Urinary bladder (tissue), 4 donors: Measurements from ENCODE around the gene OCLN. TPM values are rescaled to one million over a fixed set of nuclear protein-coding genes. Genes with fewer than 3 reads are reported as not detected.
"Not testable (repeated sequence)": the region's sequence is repeated elsewhere in the genome, so short reads cannot be mapped to it uniquely, and the experiment has no call there.

Source experiments
- DNase-seq: peaks from one replicate; pipeline ENCODE4 v3.0.0-alpha.2; 2015; ENCODE audit errors: extremely low spot score
- H3K27ac ChIP-seq: one replicate; pipeline ENCODE4 v1.5.1; 2013; ENCODE audit warnings: low read depth, mild to moderate bottlenecking, moderate library complexity
- H3K36me3 ChIP-seq: one replicate; pipeline ENCODE4 v1.6.1; 2013; ENCODE audit warnings: mild to moderate bottlenecking, moderate library complexity; ENCODE audit not compliant: insufficient read depth
- H3K4me1 ChIP-seq: one replicate; pipeline ENCODE4 v1.6.1; 2013; ENCODE audit warnings: mild to moderate bottlenecking, moderate library complexity; ENCODE audit not compliant: insufficient read depth
- H3K4me3 ChIP-seq: one replicate; pipeline ENCODE4 v1.5.1; 2013; ENCODE audit warnings: low read depth, low read length
- WGBS: extraction: QIAGEN DNeasy Blood & Tissue Kit; methylation state at CpG from one replicate; pipeline ENCODE4 v1.1.7; 2013; 5-methylcytosine and 5-hydroxymethylcytosine counted together
- polyA plus RNA-seq: library from polyadenylated mRNA; stranded (reverse); fragments of 200-250 nt; gene quantifications from one replicate; pipeline ENCODE4 v1.2.3, GENCODE V29; 2013
- total RNA-seq: library from RNA; depleted of rRNA; stranded (reverse); fragments of >200 nt; gene quantifications from one replicate; pipeline ENCODE4 v1.2.3, GENCODE V29; 2014
- donor health status: healthy with polysubstance abuse.
- donor health status: healthy.

Gene OCLN
- total RNA-seq, result 18.2 TPM
- 3.0 TPM for polyA plus RNA-seq

GRCh38 chr5:69492391-69492922, at the start of gene OCLN:
TSS of gene OCLN (plus strand) at chr5:69492790. CDS start at chr5:69504245, 11,455 bp downstream.
- WGBS, result under 1% methylated on average over 56 of the region's 56 CpGs
- peak within 1 kb of the TSS; percentile 52 for H3K27ac ChIP-seq
- DNase-seq, result no peak
- H3K36me3 ChIP-seq, result no peaks in the 10 kb centered on the region
- peak within 1 kb of the TSS; percentile 45 for H3K4me3 ChIP-seq
- H3K4me1 ChIP-seq, result no peaks in the 10 kb centered on the region

- Histone ChIP-seq H3K4me1 (no peaks in the 10 kb centered on the region), H3K36me3 (no peaks in the 10 kb centered on the region), H3K4me3 (no peak overlapping the region), H3K27ac (no peak overlapping the region)
- DNase-seq, result no peak
- 88% methylated on average over 7 of the region's 7 CpGs for WGBS
These were observed 48.3 kb upstream of the OCLN start for GRCh38 chr5:69444127-69444754.

- H3K27ac ChIP-seq, result no peak overlapping the region
- DNase-seq, result no peak
- no peak overlapping the region for H3K4me3 ChIP-seq
- WGBS, result 87% methylated on average over 8 of the region's 8 CpGs
- no peaks in the 10 kb centered on the region for H3K4me1 ChIP-seq
- H3K36me3 ChIP-seq, result peaks cover 2% of the 10 kb centered on the region
These were observed 43.1 kb upstream of the OCLN start for GRCh38 chr5:69449511-69449910.

- 95% methylated on average over 1 of the region's 1 CpG for WGBS
- peaks cover 2% of the 10 kb centered on the region for H3K36me3 ChIP-seq
- H3K4me3 ChIP-seq, result no peak overlapping the region
- H3K4me1 ChIP-seq, result no peaks in the 10 kb centered on the region
- DNase-seq, result no peak
- H3K27ac ChIP-seq, result no peak overlapping the region
These were observed 42.5 kb upstream of the OCLN start for GRCh38 chr5:69450116-69450515.

GRCh38 chr5:69450527-69450926, 42.1 kb upstream of the OCLN start:
- not testable (repeated sequence) for H3K4me3 ChIP-seq, H3K36me3 ChIP-seq, H3K27ac ChIP-seq, H3K4me1 ChIP-seq, DNase-seq
- WGBS, result 94% methylated on average over 8 of the region's 8 CpGs

GRCh38 chr5:69451941-69452647, 40.5 kb upstream of the OCLN start:
- 43% methylated on average over 4 of the region's 4 CpGs for WGBS
- no peak overlapping the region for H3K27ac ChIP-seq
- DNase-seq, result no peak

GRCh38 chr5:69453487-69453886, 39.1 kb upstream of the OCLN start:
- H3K36me3 ChIP-seq, DNase-seq, H3K4me3 ChIP-seq, H3K27ac ChIP-seq, H3K4me1 ChIP-seq: not testable (repeated sequence)
- 91% methylated on average over 3 of the region's 3 CpGs for WGBS

More at GRCh38 chr5:69451941-69452647, 40.5 kb upstream of the OCLN start:
- H3K36me3 ChIP-seq, result peaks cover 2% of the 10 kb centered on the region
- no peak overlapping the region for H3K4me3 ChIP-seq
- H3K4me1 ChIP-seq, result no peaks in the 10 kb centered on the region

- Histone ChIP-seq H3K36me3 (peaks cover 2% of the 10 kb centered on the region), H3K4me3 (no peak overlapping the region), H3K27ac (no peak overlapping the region), H3K4me1 (no peaks in the 10 kb centered on the region)
- DNase-seq, result no peak
- WGBS, result 61% methylated on average over 8 of the region's 8 CpGs
These were observed 37.9 kb upstream of the OCLN start for GRCh38 chr5:69454460-69455249.

- H3K4me3 ChIP-seq, result not testable (repeated sequence)
These were observed 37.1 kb upstream of the OCLN start for GRCh38 chr5:69455428-69455988.

GRCh38 chr5:69462170-69462569, 30.4 kb upstream of the OCLN start:
- H3K4me1 ChIP-seq, result no peaks in the 10 kb centered on the region
- H3K4me3 ChIP-seq, result no peak overlapping the region
- no peak overlapping the region for H3K27ac ChIP-seq
- 97% methylated on average over 1 of the region's 1 CpG for WGBS
- DNase-seq, result no peak
- H3K36me3 ChIP-seq, result no peaks in the 10 kb centered on the region

More at GRCh38 chr5:69455428-69455988, 37.1 kb upstream of the OCLN start:
- 89% methylated on average over 7 of the region's 7 CpGs for WGBS
- not testable (repeated sequence) for DNase-seq, H3K36me3 ChIP-seq, H3K4me1 ChIP-seq, H3K27ac ChIP-seq

- not testable (repeated sequence) for H3K36me3 ChIP-seq, H3K4me1 ChIP-seq, H3K4me3 ChIP-seq, H3K27ac ChIP-seq, DNase-seq
- 85% methylated on average over 3 of the region's 3 CpGs for WGBS
These were observed 26.2 kb upstream of the OCLN start for GRCh38 chr5:69466375-69466774.

GRCh38 chr5:69467442-69468225, 25.0 kb upstream of the OCLN start:
- H3K4me3 ChIP-seq, result no peak overlapping the region
- DNase-seq, result no peak
- 75% methylated on average over 8 of the region's 8 CpGs for WGBS
- H3K27ac ChIP-seq, result no peak overlapping the region
- H3K4me1 ChIP-seq, result no peaks in the 10 kb centered on the region
- H3K36me3 ChIP-seq, result no peaks in the 10 kb centered on the region

GRCh38 chr5:69468631-69469030, 24.0 kb upstream of the OCLN start:
- H3K4me1 ChIP-seq, result no peaks in the 10 kb centered on the region
- H3K4me3 ChIP-seq, result no peak overlapping the region
- no peak overlapping the region for H3K27ac ChIP-seq
- WGBS, result 58% methylated on average over 1 of the region's 1 CpG
- no peak for DNase-seq
- H3K36me3 ChIP-seq, result no peaks in the 10 kb centered on the region
